ENCODE results near the gene CSNK1G2.

Gene CSNK1G2

DNA sequence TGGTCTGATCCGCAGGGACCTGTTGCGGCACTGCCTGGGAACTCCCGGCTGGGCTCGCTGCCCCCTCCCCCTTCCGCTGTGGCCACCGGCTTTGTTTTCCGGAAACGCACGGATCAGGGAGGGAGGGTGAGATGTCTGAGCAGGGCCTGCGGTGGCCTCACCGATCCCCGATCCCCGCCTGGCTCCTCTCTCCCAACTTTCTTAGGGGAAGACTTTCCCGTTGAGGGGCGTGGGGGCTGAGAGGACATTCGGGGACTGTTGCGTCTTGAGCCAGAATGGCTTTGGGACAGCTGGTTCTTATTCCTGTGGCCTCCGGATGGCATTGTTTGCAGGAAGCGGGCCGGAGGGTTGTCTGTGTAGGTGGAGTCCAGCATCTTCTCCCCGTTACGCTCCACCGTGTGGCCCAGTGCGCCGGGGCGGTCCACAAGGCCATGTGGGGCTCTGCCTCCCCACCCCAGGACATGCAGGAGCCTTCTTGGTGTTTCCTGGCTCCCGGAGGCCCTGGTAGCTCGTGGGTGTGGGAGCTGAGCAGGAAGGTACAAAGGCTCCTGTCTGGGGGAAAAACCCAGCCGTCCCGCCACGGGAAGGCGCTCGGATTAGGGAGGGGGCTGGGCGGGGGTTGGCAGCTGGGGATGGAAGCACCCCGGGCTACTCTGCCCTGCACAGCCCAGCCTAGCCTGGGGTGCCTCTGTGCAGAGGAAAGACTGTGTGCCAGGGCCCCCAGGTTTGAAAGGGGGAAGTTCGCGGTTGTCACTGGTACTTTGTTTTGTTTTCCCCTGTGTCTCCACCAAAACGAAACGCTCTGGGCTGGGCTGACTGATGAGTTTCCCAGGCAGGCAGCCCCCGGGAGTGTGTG, 1.3 kb downstream of the CSNK1G2 start:
- DNase-seq (ENCODE audit: low read depth in 1 of 2, low spot score in 1 of 2): peak; percentile 51 to 62
- in situ Hi-C loops (cut with HindIII; ENCODE audit: low pct_unique_long_range_greater_than_20kb, low sequenced_read_pairs): no loop called here
- TF ChIP-seq JUND (IDR thresholded peaks at IDR 0.05; ENCODE audit: low read depth): no peak

GRCh38 chr19:1942934-1943555, 2.1 kb downstream of the CSNK1G2 start:
- no peak for TF ChIP-seq JUND (IDR thresholded peaks at IDR 0.05; ENCODE audit: low read depth)
- in situ Hi-C loops (cut with HindIII; ENCODE audit: low pct_unique_long_range_greater_than_20kb, low sequenced_read_pairs): no loop called here
- no peak for DNase-seq (ENCODE audit: low read depth in 1 of 2, low spot score in 1 of 2)

DNA sequence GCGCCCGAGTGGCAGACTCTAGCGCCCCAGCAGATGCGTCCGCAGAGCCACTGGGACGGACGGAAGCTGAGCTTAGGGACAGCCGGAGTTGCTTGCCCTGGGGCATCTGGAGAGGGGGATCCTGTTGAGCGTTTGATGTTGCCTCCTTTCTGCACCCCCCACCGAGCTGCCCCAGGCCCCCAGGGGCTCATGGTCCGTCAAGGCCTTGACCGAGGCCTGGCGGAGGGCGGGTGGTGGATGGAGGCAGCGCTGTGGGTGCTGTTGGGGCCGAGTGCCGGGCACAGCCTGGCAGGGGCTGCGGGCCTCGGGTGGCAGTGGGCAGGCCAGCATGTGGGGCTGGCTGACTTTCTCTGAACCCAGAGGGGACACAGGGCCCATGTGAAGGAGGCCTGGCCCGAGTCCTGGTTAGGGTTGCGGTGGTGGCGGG, 2.7 kb downstream of the CSNK1G2 start:
- DNase-seq (ENCODE audit: low read depth in 1 of 2, low spot score in 1 of 2): no peak
- no peak for TF ChIP-seq JUND (IDR thresholded peaks at IDR 0.05; ENCODE audit: low read depth)
- in situ Hi-C loops (cut with HindIII; ENCODE audit: low pct_unique_long_range_greater_than_20kb, low sequenced_read_pairs): no loop called here

DNA sequence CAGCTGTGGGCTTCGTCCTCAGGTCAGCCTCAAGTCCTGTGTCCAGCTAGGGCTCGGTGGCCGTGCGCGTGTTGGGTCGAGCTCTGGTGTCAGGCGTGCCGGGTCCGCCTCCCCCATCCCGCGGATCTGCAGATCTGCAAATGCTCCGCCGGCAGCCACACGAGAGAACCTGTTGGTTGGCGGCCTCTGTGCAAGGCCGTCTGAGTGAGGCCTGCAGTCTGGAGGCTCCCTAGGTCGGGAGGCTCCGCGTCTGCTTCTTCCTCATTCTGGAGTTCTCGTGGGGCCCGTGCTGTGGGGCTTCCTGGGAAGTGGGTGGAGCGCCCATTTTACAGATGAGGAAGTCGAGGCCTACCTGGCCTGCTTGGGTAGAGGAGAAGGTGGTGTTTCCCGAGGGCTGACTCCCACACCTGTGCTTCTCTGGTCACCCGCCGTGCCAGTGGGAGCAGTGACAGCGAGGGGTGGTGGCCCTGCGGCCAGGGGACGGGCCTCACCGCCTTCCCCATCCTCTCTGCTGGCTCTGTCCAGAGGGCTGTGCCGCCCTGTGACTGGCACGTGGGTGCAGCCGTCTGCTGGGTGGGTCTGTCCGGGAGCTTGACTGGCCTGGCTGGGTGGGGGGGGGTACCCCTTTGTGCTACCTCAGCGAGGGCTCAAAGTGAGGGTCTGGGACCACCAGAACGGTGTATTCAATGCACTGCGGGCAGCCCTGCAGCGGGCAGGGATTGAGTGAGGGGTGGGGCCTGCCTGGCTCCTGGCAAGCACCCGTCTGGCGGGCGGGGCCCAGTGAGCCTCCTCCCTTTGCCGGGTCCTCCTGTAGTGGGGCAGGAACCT, 3.3 kb downstream of the CSNK1G2 start:
- in situ Hi-C loops (cut with HindIII; ENCODE audit: low pct_unique_long_range_greater_than_20kb, low sequenced_read_pairs): no loop called here
- no peak for DNase-seq (ENCODE audit: low read depth in 1 of 2, low spot score in 1 of 2)
- no peak for TF ChIP-seq JUND (IDR thresholded peaks at IDR 0.05; ENCODE audit: low read depth)

DNA sequence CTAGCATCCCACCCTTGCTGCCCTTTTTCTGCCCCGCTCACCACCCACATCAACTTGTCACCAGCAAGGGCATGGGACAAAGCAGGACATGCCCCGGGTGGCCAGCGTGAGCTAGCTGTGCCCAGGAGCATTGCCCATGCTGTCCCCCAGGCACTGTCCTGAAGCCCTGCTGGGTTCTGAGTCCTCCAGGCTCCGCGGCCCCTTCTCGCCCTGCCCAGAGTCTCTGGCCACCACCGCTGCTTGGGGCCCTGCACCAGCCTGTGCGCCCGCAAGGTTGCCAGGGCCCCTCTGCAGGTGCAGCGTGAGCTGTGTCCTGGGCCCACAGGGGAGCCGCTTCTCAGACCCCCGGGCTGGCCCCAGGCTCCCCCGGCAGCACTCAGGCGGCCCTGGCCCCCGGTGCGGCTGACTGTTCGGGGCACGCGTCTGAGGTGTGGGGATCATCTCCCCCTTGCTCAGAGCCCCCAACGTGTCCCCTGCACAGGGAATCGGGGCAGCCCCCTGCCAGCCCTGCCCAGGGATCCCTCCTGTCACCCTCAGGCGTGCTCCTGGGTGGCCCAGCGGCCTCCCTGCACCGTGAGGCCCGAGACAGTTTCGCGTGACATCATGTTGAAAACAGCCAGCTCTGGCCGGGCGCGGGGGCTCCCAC, 4.1 kb downstream of the CSNK1G2 start:
- in situ Hi-C loops (cut with HindIII; ENCODE audit: low pct_unique_long_range_greater_than_20kb, low sequenced_read_pairs): no loop called here
- no peak for TF ChIP-seq JUND (IDR thresholded peaks at IDR 0.05; ENCODE audit: low read depth)
- no peak for DNase-seq (ENCODE audit: low read depth in 1 of 2, low spot score in 1 of 2)

GRCh38 chr19:1945899-1946298, 4.9 kb downstream of the CSNK1G2 start:
- peak; percentile 61 to 67 for DNase-seq (ENCODE audit: low read depth in 1 of 2, low spot score in 1 of 2)
- in situ Hi-C loops (cut with HindIII; ENCODE audit: low pct_unique_long_range_greater_than_20kb, low sequenced_read_pairs): no loop called here
- TF ChIP-seq JUND (IDR thresholded peaks at IDR 0.05; ENCODE audit: low read depth): no peak

- no peak for DNase-seq (ENCODE audit: low read depth in 1 of 2, low spot score in 1 of 2)
- TF ChIP-seq JUND (IDR thresholded peaks at IDR 0.05; ENCODE audit: low read depth): no peak
- in situ Hi-C loops (cut with HindIII; ENCODE audit: low pct_unique_long_range_greater_than_20kb, low sequenced_read_pairs): no loop called here
Measured at GRCh38 chr19:1947651-1948209, 6.8 kb downstream of the CSNK1G2 start.

DNA sequence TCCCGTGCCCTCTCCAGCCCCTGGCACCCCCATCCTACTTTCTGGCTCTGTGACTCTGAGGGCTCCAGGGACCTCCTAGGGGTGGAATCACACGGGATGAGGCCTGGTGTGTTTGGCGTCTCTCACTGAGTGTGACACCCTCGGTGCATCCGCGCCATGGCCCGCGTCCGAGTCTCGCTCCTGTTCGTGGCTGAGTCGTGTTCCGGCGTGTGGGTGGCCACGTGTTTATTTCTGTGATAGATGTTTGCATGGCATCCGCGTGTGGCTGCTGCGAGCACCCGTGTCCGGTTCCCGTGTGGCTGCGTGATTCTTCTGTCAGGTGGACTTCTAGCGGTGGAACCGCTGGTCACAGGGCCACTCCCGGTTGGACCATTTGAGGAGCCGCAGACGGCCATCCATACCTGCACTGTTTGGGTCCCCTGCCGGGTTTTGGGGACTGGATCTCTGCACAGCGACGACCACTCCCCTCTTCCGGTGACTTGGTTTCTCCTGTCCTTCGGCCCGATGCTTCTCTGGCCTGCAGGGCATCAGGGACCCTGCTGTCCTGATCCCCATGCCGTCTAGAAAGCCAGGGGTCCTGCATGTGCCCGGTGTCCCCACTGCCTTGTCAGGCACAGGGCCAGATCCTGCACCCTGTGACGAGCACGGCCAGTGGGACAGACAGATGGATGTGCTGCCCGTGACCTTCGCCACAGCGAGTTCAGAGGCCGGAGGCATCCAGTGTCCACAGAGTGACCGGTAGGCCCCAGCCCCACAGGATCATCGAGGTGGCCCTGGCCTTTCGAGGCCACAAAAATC, 8.5 kb downstream of the CSNK1G2 start:
- DNase-seq (ENCODE audit: low read depth in 1 of 2, low spot score in 1 of 2): no peak
- TF ChIP-seq JUND (IDR thresholded peaks at IDR 0.05; ENCODE audit: low read depth): no peak
- in situ Hi-C loops (cut with HindIII; ENCODE audit: low pct_unique_long_range_greater_than_20kb, low sequenced_read_pairs): no loop called here

- in situ Hi-C loops (cut with HindIII; ENCODE audit: low pct_unique_long_range_greater_than_20kb, low sequenced_read_pairs): no loop called here
- no peak for TF ChIP-seq JUND (IDR thresholded peaks at IDR 0.05; ENCODE audit: low read depth)
- DNase-seq (ENCODE audit: low read depth in 1 of 2, low spot score in 1 of 2): no peak
Measured at GRCh38 chr19:1950640-1951039, 9.7 kb downstream of the CSNK1G2 start.

DNA sequence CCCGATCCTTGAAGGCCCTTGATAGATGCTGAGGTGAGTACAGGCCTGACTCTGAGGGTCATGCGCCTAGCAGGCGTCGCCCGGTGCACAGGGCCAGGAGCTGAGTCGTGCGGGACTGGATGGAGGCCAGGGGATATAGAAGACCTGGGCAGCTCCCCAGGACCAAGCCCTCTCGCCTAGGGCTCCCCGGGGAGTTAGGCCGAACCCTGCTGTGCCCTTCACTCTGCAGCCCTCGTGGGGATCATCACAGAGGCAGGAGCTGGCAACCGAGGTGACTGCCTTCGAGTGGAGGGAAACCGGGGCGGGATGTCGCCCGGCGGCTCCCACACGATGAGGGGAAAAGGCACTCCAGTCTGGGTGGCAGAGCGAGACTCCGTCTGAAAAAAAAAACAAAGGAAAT, 11.7 kb downstream of the CSNK1G2 start:
- no peak for TF ChIP-seq JUND (IDR thresholded peaks at IDR 0.05; ENCODE audit: low read depth)
- in situ Hi-C loops (cut with HindIII; ENCODE audit: low pct_unique_long_range_greater_than_20kb, low sequenced_read_pairs): no loop called here
- no peak for DNase-seq (ENCODE audit: low read depth in 1 of 2, low spot score in 1 of 2)

DNA sequence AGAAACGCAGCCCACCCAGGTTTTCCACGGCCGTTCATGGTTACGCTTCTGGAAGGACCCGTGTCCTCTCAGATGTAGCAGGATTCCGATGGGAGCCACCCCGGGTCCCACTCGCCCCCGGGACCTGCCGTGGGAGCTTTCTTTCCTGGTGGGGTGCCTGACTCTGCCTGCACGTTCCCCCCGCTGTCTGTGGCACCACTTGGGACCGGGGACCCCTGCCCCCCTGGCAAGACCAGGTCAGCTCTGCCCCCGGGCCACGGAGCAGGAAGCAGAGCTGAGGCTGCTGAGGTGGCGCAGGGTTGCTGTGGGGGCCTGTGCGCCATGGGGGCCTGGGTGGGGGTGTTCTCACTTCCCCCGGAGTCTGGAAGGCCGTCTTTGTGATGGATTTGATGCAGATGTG, 12.1 kb downstream of the CSNK1G2 start:
- no peak for DNase-seq (ENCODE audit: low read depth in 1 of 2, low spot score in 1 of 2)
- in situ Hi-C loops (cut with HindIII; ENCODE audit: low pct_unique_long_range_greater_than_20kb, low sequenced_read_pairs): no loop called here
- TF ChIP-seq JUND (IDR thresholded peaks at IDR 0.05; ENCODE audit: low read depth): no peak
